Left hindlimb (tissue), 1 donor: ENCODE results near the gene PPP6R2.

Source experiments
- DNase-seq: peaks from one replicate; pipeline ENCODE4 v3.0.0-alpha.2; 2018

The PPP6R2 gene

GRCh38 chr22:50342651-50343540 lies at the start of gene PPP6R2:
TSS of gene PPP6R2 (plus strand) at chr22:50343327. CDS start at chr22:50393909, 50,582 bp downstream.
- peak; percentile 86 for DNase-seq

GRCh38 chr22:50293441-50294318 lies 49.4 kb upstream of the PPP6R2 start:
- DNase-seq, result peak; percentile 80

GRCh38 chr22:50294319-50294656 lies 48.8 kb upstream of the PPP6R2 start:
- DNase-seq, result no peak

GRCh38 chr22:50296658-50297490 lies 46.3 kb upstream of the PPP6R2 start:
- DNase-seq, result no peak

- DNase-seq, result no peak
Observed at GRCh38 chr22:50297510-50298265, 45.4 kb upstream of the PPP6R2 start.

GRCh38 chr22:50298266-50298637 lies 44.9 kb upstream of the PPP6R2 start:
- no peak for DNase-seq

GRCh38 chr22:50298937-50299784 lies 44.0 kb upstream of the PPP6R2 start:
- DNase-seq, result peak; percentile 70

GRCh38 chr22:50299785-50300619 lies 43.1 kb upstream of the PPP6R2 start:
- DNase-seq, result no peak

- no peak for DNase-seq
Observed at GRCh38 chr22:50300620-50301257, 42.4 kb upstream of the PPP6R2 start.

GRCh38 chr22:50301581-50301991 lies 41.5 kb upstream of the PPP6R2 start:
- peak; percentile 86 for DNase-seq

- DNase-seq, result no peak
Observed at GRCh38 chr22:50302041-50302541, 41.0 kb upstream of the PPP6R2 start.

GRCh38 chr22:50302564-50302963 lies 40.6 kb upstream of the PPP6R2 start:
- no peak for DNase-seq

GRCh38 chr22:50303515-50303847 lies 39.6 kb upstream of the PPP6R2 start:
- no peak for DNase-seq

- DNase-seq, result no peak
Observed at GRCh38 chr22:50303848-50304527, 39.1 kb upstream of the PPP6R2 start.

- no peak for DNase-seq
Observed at GRCh38 chr22:50304528-50305392, 38.4 kb upstream of the PPP6R2 start.

- DNase-seq, result no peak
Observed at GRCh38 chr22:50305393-50305922, 37.7 kb upstream of the PPP6R2 start.

- DNase-seq, result peak; percentile 88
Observed at GRCh38 chr22:50305923-50306566, 37.1 kb upstream of the PPP6R2 start.
